ENCODE data around the gene UBE2S. TPM values are rescaled to one million over a fixed set of nuclear protein-coding genes. Genes with fewer than 3 reads are reported as not detected.

UBE2S gene
- total RNA-seq, 1 donor from 2014 or later, result 56.2 TPM

- H3K4me1 Mint-ChIP-seq (ENCODE audit: unreplicated experiment), result peaks cover 4% of the 10 kb centered on the region
- H3K36me3 Mint-ChIP-seq (ENCODE audit: low read depth, unreplicated experiment), result peaks cover 4% of the 10 kb centered on the region
- no peak overlapping the region for H3K27ac Mint-ChIP-seq (ENCODE audit: unreplicated experiment)
- peaks cover 34% of the 10 kb centered on the region for H3K27me3 Mint-ChIP-seq (ENCODE audit: unreplicated experiment)
- H3K9me3 Mint-ChIP-seq (ENCODE audit: unreplicated experiment), result peaks cover 3% of the 10 kb centered on the region
- no peak for DNase-seq (ENCODE audit: low spot score)
- TF ChIP-seq CTCF (IDR thresholded peaks at IDR 0.05; ENCODE audit: unreplicated experiment), result no peak
- no peak overlapping the region for H3K4me3 Mint-ChIP-seq (ENCODE audit: unreplicated experiment)
Measured at GRCh38 chr19:55447421-55448174, 40.0 kb upstream of the UBE2S start.

GRCh38 chr19:55446060-55446459 lies 38.5 kb upstream of the UBE2S start:
- Mint-ChIP-seq H3K27me3 (ENCODE audit: unreplicated experiment) (peaks cover 42% of the 10 kb centered on the region), H3K9me3 (ENCODE audit: unreplicated experiment) (peaks cover 3% of the 10 kb centered on the region), H3K27ac (ENCODE audit: unreplicated experiment) (peak overlapping the region; percentile 13), H3K4me3 (ENCODE audit: unreplicated experiment) (peak overlapping the region; percentile 86), H3K36me3 (ENCODE audit: low read depth, unreplicated experiment) (peaks cover 5% of the 10 kb centered on the region), H3K4me1 (ENCODE audit: unreplicated experiment) (peaks cover 11% of the 10 kb centered on the region)
- TF ChIP-seq CTCF (IDR thresholded peaks at IDR 0.05; ENCODE audit: unreplicated experiment), result no peak
- DNase-seq (ENCODE audit: low spot score), result no peak

GRCh38 chr19:55444646-55445045 lies 37.1 kb upstream of the UBE2S start:
- H3K36me3 Mint-ChIP-seq (ENCODE audit: low read depth, unreplicated experiment), result peaks cover 12% of the 10 kb centered on the region
- H3K27ac Mint-ChIP-seq (ENCODE audit: unreplicated experiment), result peak overlapping the region; percentile 54
- peaks cover 15% of the 10 kb centered on the region for H3K4me1 Mint-ChIP-seq (ENCODE audit: unreplicated experiment)
- peaks cover 3% of the 10 kb centered on the region for H3K9me3 Mint-ChIP-seq (ENCODE audit: unreplicated experiment)
- DNase-seq (ENCODE audit: low spot score), result no peak
- H3K27me3 Mint-ChIP-seq (ENCODE audit: unreplicated experiment), result peaks cover 42% of the 10 kb centered on the region
- H3K4me3 Mint-ChIP-seq (ENCODE audit: unreplicated experiment), result no peak overlapping the region
- TF ChIP-seq CTCF (IDR thresholded peaks at IDR 0.05; ENCODE audit: unreplicated experiment), result no peak

- peaks cover 3% of the 10 kb centered on the region for H3K9me3 Mint-ChIP-seq (ENCODE audit: unreplicated experiment)
- DNase-seq (ENCODE audit: low spot score), result no peak
- H3K4me3 Mint-ChIP-seq (ENCODE audit: unreplicated experiment), result no peak overlapping the region
- peaks cover 15% of the 10 kb centered on the region for H3K4me1 Mint-ChIP-seq (ENCODE audit: unreplicated experiment)
- TF ChIP-seq CTCF (IDR thresholded peaks at IDR 0.05; ENCODE audit: unreplicated experiment), result no peak
- peaks cover 47% of the 10 kb centered on the region for H3K27me3 Mint-ChIP-seq (ENCODE audit: unreplicated experiment)
- peaks cover 17% of the 10 kb centered on the region for H3K36me3 Mint-ChIP-seq (ENCODE audit: low read depth, unreplicated experiment)
- no peak overlapping the region for H3K27ac Mint-ChIP-seq (ENCODE audit: unreplicated experiment)
Measured at GRCh38 chr19:55443824-55444480, 36.4 kb upstream of the UBE2S start.

Measured in endothelial cell (in vitro differentiated cells).